LNCaP clone FGC (cell line): ENCODE measurements around the gene SLC16A10.

Experiments
- DNase-seq: peaks from one replicate; pipeline ENCODE4 v3.0.0-alpha.2; 2011; ENCODE audit warnings: low read depth
- H3K4me3 ChIP-seq: 2 replicates; pipeline ENCODE4 v1.5.1; 2011; ENCODE audit warnings: mild to moderate bottlenecking, low read depth, low read length, control low read depth
- TF ChIP-seq, protein P1 (sequence below): IDR thresholded peaks from 2 replicates; pipeline ENCODE4 v1.5.1; 2012; ENCODE audit warnings: mild to moderate bottlenecking; ENCODE audit not compliant: control insufficient read depth, insufficient read depth; ENCODE audit errors: extremely low read depth

SLC16A10 gene

DNA sequence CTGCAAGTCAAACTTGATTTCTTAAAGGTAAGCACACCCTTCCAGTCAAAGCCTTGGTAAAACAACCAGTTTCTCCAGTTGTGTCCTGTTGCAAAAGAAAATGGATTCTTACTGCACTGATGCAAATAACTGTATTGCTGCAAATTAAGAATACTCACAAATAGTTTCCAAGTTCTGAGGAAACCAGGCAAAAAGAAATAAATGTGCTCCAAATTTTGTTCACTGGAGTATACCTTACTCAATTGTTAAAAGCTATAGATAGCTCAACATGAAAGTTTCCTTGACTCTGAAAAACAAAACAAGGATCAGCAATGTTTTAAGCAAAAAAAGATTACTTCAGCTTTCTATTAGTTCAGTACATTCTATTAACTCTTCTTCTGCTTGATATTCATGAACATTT lies 75.2 kb downstream of the SLC16A10 start:
- TF ChIP-seq, protein P1, sequence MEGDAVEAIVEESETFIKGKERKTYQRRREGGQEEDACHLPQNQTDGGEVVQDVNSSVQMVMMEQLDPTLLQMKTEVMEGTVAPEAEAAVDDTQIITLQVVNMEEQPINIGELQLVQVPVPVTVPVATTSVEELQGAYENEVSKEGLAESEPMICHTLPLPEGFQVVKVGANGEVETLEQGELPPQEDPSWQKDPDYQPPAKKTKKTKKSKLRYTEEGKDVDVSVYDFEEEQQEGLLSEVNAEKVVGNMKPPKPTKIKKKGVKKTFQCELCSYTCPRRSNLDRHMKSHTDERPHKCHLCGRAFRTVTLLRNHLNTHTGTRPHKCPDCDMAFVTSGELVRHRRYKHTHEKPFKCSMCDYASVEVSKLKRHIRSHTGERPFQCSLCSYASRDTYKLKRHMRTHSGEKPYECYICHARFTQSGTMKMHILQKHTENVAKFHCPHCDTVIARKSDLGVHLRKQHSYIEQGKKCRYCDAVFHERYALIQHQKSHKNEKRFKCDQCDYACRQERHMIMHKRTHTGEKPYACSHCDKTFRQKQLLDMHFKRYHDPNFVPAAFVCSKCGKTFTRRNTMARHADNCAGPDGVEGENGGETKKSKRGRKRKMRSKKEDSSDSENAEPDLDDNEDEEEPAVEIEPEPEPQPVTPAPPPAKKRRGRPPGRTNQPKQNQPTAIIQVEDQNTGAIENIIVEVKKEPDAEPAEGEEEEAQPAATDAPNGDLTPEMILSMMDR: no peak
- no peak overlapping the region for H3K4me3 ChIP-seq
- DNase-seq: no peak

GRCh38 chr6:111171577-111172400 lies 84.5 kb downstream of the SLC16A10 start:
- no peak overlapping the region for H3K4me3 ChIP-seq
- TF ChIP-seq, protein P1: no peak
- DNase-seq: no peak

- no peak for DNase-seq
- TF ChIP-seq, protein P1: no peak
- no peak overlapping the region for H3K4me3 ChIP-seq
These were observed 85.3 kb downstream of the SLC16A10 start for GRCh38 chr6:111172563-111172962.

GRCh38 chr6:111173341-111173740 lies 86.0 kb downstream of the SLC16A10 start:
- DNase-seq: no peak
- no peak overlapping the region for H3K4me3 ChIP-seq
- TF ChIP-seq, protein P1: no peak

- H3K4me3 ChIP-seq: no peak overlapping the region
- DNase-seq: no peak
- TF ChIP-seq, protein P1: no peak
These were observed 86.6 kb downstream of the SLC16A10 start for GRCh38 chr6:111173946-111174345.

DNA sequence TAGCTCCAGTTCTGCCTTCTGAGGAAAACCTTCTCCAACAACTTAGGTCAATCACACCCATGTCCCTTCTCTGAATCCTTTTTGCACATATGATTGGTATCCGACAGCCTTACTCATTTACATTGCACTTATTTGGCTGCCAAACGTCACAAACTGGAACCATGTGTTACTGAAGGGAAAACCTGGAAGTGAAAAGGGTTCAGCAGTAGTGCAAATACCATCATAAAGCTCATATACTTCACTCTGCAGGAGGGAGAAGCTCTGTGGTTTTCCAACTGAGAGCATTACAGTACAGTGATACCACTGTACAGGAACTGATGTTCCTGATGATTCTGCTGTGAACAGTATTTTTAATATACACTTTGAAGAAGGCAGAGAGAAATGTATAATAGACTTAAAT lies 87.8 kb downstream of the SLC16A10 start:
- no peak for DNase-seq
- TF ChIP-seq, protein P1: no peak

GRCh38 chr6:111176038-111176759 lies 88.9 kb downstream of the SLC16A10 start:
- H3K4me3 ChIP-seq: no peak overlapping the region
- DNase-seq: no peak
- TF ChIP-seq, protein P1: no peak

More for the DNA sequence above, 87.8 kb downstream of the SLC16A10 start:
- no peak overlapping the region for H3K4me3 ChIP-seq
